CD4-positive, CD25-positive, alpha-beta regulatory T cell (primary cell): ENCODE data around the gene CNTNAP2. TPM values are rescaled to one million over a fixed set of nuclear protein-coding genes. Genes with fewer than 3 reads are reported as not detected.

Source experiments
- ATAC-seq, 2 donors: fragments of 150-1000 bp; cut with Tn5 transposase; one replicate each; pipeline ENCODE4 v1.10.0; 2021; ENCODE audit warnings: low read depth in 2 of 2, moderate number of reproducible peaks in 2 of 2, moderate library complexity in 1 of 2
- DNase-seq, 3 donors: peaks; one replicate each; pipeline versions ENCODE4 v3.0.0 to v3.0.0-alpha.2; 2012 to 2022; ENCODE audit warnings: mixed read lengths in 1 of 3
- H3K27ac ChIP-seq: one replicate; pipeline ENCODE4 v1.7.0; 2013; ENCODE audit warnings: mild to moderate bottlenecking, low read length; ENCODE audit not compliant: insufficient read depth, poor library complexity, severe bottlenecking
- H3K27me3 ChIP-seq: one replicate; pipeline ENCODE4 v1.7.0; 2013; ENCODE audit warnings: low read length; ENCODE audit not compliant: control insufficient read depth, insufficient read depth
- H3K36me3 ChIP-seq: one replicate; pipeline ENCODE4 v1.7.0; 2013; ENCODE audit warnings: mild to moderate bottlenecking, low read length, moderate library complexity; ENCODE audit not compliant: control insufficient read depth, insufficient read depth
- H3K4me1 ChIP-seq: 2 replicates; pipeline ENCODE4 v1.7.0; 2013; ENCODE audit warnings: mild to moderate bottlenecking, low read length; ENCODE audit not compliant: insufficient read depth, control insufficient read depth, poor library complexity, severe bottlenecking
- H3K4me3 ChIP-seq: one replicate; pipeline ENCODE4 v1.7.0; 2013; ENCODE audit warnings: low read depth, mild to moderate bottlenecking, low read length, moderate library complexity
- H3K9me3 ChIP-seq, 2 experiments: 1 replicate in 1 of 2; 2 replicates in 1 of 2; pipeline ENCODE4 v1.7.0; 2013; ENCODE audit warnings: low read length in 2 of 2, mild to moderate bottlenecking in 1 of 2, moderate library complexity in 1 of 2; ENCODE audit not compliant: control insufficient read depth in 2 of 2
- H3K27ac Mint-ChIP-seq, 3 donors: one replicate each; pipeline ENCODE4 v1.8.0; 2020 to 2022; ENCODE audit warnings: mild to moderate bottlenecking in 3 of 3, mixed read lengths in 3 of 3, moderate library complexity in 2 of 3
- H3K27me3 Mint-ChIP-seq: one replicate; pipeline ENCODE4 v1.8.0; 2022; ENCODE audit warnings: mild to moderate bottlenecking, mixed read lengths
- H3K36me3 Mint-ChIP-seq: one replicate; pipeline ENCODE4 v1.8.0; 2020; ENCODE audit warnings: mixed read lengths
- H3K4me1 Mint-ChIP-seq, 4 donors: one replicate each; pipeline ENCODE4 v1.8.0; 2020 to 2022; ENCODE audit warnings: mixed read lengths in 4 of 4, mild to moderate bottlenecking in 1 of 4
- H3K4me3 Mint-ChIP-seq, 4 donors: one replicate each; pipeline ENCODE4 v1.8.0; 2020 to 2022; ENCODE audit warnings: mild to moderate bottlenecking in 4 of 4, mixed read lengths in 4 of 4, moderate library complexity in 3 of 4
- H3K9me3 Mint-ChIP-seq, 7 donors: one replicate each; pipeline ENCODE4 v1.8.0; 2020 to 2022; ENCODE audit warnings: mixed read lengths in 7 of 7, mild to moderate bottlenecking in 3 of 7, moderate library complexity in 2 of 7
- polyA plus RNA-seq, 4 donors: library from polyadenylated mRNA; unstranded; fragments of 300-500 nt; fragmentation: Illumina TruSeq; gene quantifications; one replicate each; pipeline ENCODE4 v1.2.3, GENCODE V29; 2021
- total RNA-seq: library from RNA; stranded (reverse); gene quantifications from one replicate; pipeline ENCODE4 v1.2.3, GENCODE V29; 2022

Gene CNTNAP2
- total and polyA plus RNA-seq, 5 donors from 2014 or later: 0.02 to 0.15 TPM; not detected in 3

DNA sequence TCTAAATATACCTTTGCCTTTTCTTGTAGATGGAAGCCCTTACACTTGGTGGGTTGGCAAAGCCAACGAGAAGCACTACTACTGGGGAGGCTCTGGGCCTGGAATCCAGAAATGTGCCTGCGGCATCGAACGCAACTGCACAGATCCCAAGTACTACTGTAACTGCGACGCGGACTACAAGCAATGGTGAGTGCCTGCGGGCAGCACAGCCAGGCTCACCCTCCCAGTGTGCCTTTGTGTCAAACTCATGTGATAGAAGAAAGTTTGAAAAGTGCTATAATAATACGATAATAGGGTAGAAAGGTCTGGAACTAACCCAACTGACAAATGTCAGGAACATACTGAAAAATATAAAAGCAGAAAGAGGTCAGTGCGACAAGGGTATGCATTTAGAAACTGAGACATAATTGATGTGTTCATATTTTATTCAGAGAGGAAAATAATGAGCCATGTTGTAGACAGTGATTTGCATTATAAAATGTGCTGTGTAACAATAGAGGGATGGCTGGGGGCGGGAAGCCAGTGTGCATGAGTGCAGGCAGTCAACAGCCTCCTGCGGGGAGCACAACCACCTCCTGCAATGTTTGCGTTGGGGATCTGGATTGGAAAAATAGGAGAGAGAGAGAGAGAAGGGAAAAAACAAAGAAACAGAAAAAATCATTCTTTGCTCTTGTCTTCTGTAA lies 1787.1 kb downstream of the CNTNAP2 start:
- Mint-ChIP-seq H3K27me3 (no peaks in the 10 kb centered on the region), H3K9me3 (peaks cover 0 to 14% (median 4%) of the 10 kb centered on the region in 7 donors), H3K27ac (no peak overlapping the region), H3K36me3 (no peaks in the 10 kb centered on the region), H3K4me3 (no peak overlapping the region), H3K4me1 (no peaks in the 10 kb centered on the region)
- no peak overlapping the region for H3K27ac ChIP-seq
- H3K27me3 ChIP-seq: no peaks in the 10 kb centered on the region
- H3K4me1 ChIP-seq: no peaks in the 10 kb centered on the region
- H3K4me3 ChIP-seq: no peak overlapping the region
- DNase-seq: no peak
- H3K36me3 ChIP-seq: no peaks in the 10 kb centered on the region
- ATAC-seq: no peak
- H3K9me3 ChIP-seq: no peaks in the 10 kb centered on the region

DNA sequence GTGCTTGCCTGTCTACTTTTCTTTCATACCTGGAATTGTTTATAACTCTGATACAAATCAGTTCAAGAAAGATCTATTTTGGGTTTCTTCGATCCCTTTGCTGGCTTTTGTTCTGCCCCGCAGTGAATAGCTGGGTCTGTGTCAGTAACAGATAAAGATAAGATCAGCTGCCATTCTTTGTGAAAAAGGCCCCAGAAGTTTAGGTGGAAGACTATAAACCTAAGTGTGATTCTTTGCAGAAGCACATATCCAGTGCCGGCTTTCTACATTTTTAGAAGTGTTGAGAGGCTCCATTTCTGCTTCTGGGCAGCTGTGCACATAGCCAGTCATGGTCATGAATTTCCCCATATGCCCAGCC lies 1787.6 kb downstream of the CNTNAP2 start:
- H3K27me3 Mint-ChIP-seq: no peaks in the 10 kb centered on the region
- no peak overlapping the region for H3K27ac Mint-ChIP-seq
- peaks cover 0 to 14% (median 4%) of the 10 kb centered on the region in 7 donors for H3K9me3 Mint-ChIP-seq
- Histone ChIP-seq H3K27me3 (no peaks in the 10 kb centered on the region), H3K9me3 (no peaks in the 10 kb centered on the region), H3K4me1 (no peaks in the 10 kb centered on the region), H3K36me3 (no peaks in the 10 kb centered on the region), H3K27ac (no peak overlapping the region), H3K4me3 (no peak overlapping the region)
- DNase-seq: no peak
- no peak overlapping the region for H3K4me3 Mint-ChIP-seq
- no peak for ATAC-seq
- no peaks in the 10 kb centered on the region for H3K36me3 Mint-ChIP-seq
- no peaks in the 10 kb centered on the region for H3K4me1 Mint-ChIP-seq

DNA sequence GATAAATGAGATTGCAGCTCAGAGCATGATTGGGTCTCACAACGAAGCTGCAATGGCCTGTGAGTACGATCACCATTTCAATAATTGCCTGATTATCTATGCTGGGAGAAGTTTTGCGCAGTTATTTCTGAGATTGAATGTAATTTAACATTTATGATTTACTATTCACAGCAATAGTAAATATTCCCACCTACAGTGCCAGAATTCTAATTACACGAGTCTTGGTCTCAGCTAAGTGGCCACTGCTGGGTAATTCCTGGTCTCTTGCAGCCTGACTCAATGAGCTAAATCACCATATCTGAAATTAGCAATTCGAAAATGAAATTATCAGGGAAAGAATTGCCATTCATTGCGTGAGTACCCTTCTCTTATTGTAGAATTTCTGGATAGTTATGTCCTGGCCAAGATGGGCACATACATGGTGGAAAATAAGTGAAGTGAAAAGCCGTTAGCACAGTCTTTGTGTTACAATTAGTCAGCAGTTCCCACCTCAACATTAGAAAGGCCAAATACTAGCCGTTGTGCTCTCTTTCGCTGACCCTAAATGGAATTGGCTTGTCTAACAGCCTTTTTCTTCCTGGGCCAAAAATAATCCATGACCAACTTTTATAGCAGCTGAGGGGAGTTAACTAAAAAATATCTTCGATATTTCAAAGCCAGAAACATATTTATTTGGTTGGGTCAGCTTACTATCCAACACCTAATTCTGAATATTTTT lies 1793.0 kb downstream of the CNTNAP2 start:
- Histone ChIP-seq H3K4me3 (no peak overlapping the region), H3K27me3 (no peaks in the 10 kb centered on the region), H3K27ac (no peak overlapping the region), H3K4me1 (no peaks in the 10 kb centered on the region), H3K9me3 (no peaks in the 10 kb centered on the region), H3K36me3 (no peaks in the 10 kb centered on the region)
- no peaks in the 10 kb centered on the region for H3K27me3 Mint-ChIP-seq
- peaks cover 0 to 3% (median 0%) of the 10 kb centered on the region in 7 donors for H3K9me3 Mint-ChIP-seq
- DNase-seq (no peak), ATAC-seq (no peak)
- H3K4me1 Mint-ChIP-seq: no peaks in the 10 kb centered on the region
- no peak overlapping the region for H3K4me3 Mint-ChIP-seq
- H3K36me3 Mint-ChIP-seq: no peaks in the 10 kb centered on the region
- no peak overlapping the region for H3K27ac Mint-ChIP-seq

DNA sequence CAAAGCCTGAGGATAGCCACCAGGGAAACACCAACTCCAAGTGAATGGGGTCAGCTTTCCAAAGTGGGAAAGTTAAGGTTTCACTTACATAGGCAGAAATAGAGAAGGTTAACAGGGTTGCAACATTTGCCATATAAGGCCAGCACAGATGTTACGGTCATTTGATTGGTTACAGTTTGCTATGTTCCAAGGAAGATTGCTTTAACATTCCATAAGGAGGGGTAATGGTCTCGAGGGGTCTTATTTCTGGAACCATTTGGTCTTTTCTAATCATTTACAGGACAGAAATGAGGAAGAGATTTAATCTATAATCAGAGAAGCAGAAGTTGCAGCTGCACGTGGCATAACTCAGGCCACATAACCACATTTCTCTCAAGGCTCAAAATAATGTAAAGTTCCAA lies 1794.6 kb downstream of the CNTNAP2 start:
- Mint-ChIP-seq H3K36me3 (no peaks in the 10 kb centered on the region), H3K9me3 (peaks cover 0 to 1% (median 0%) of the 10 kb centered on the region in 7 donors), H3K27me3 (no peaks in the 10 kb centered on the region), H3K4me1 (no peaks in the 10 kb centered on the region), H3K27ac (no peak overlapping the region), H3K4me3 (no peak overlapping the region)
- no peaks in the 10 kb centered on the region for H3K9me3 ChIP-seq
- no peak for ATAC-seq
- H3K4me3 ChIP-seq: no peak overlapping the region
- H3K4me1 ChIP-seq: no peaks in the 10 kb centered on the region
- H3K36me3 ChIP-seq: no peaks in the 10 kb centered on the region
- DNase-seq: no peak
- no peaks in the 10 kb centered on the region for H3K27me3 ChIP-seq
- no peak overlapping the region for H3K27ac ChIP-seq

DNA sequence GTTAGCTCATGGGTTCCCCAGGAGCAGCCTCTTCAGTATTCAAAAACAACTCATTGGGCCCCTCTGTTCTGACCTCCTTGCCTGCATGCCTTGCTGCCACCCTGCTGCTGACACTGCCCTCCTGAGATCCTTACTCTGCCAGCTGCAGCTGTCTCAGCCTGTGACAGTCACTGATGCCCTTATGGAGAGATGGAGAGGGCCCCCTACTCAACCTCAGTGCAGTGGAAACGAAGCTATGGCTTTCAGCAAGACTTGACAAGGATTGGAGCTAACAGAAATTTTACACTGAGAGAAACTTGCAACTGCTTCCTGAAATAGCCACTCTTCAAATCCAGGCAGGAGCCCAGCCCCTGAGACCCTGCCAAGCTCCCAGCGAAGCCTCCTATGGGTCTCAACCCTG lies 1795.7 kb downstream of the CNTNAP2 start:
- H3K27me3 ChIP-seq: no peaks in the 10 kb centered on the region
- Mint-ChIP-seq H3K4me3 (no peak overlapping the region), H3K4me1 (no peaks in the 10 kb centered on the region), H3K27me3 (no peaks in the 10 kb centered on the region), H3K9me3 (peaks cover 0 to 1% (median 0%) of the 10 kb centered on the region in 7 donors), H3K27ac (no peak overlapping the region), H3K36me3 (no peaks in the 10 kb centered on the region)
- ATAC-seq (no peak), DNase-seq (no peak)
- no peaks in the 10 kb centered on the region for H3K36me3 ChIP-seq
- H3K4me1 ChIP-seq: no peaks in the 10 kb centered on the region
- no peak overlapping the region for H3K27ac ChIP-seq
- H3K9me3 ChIP-seq: no peaks in the 10 kb centered on the region
- no peak overlapping the region for H3K4me3 ChIP-seq

DNA sequence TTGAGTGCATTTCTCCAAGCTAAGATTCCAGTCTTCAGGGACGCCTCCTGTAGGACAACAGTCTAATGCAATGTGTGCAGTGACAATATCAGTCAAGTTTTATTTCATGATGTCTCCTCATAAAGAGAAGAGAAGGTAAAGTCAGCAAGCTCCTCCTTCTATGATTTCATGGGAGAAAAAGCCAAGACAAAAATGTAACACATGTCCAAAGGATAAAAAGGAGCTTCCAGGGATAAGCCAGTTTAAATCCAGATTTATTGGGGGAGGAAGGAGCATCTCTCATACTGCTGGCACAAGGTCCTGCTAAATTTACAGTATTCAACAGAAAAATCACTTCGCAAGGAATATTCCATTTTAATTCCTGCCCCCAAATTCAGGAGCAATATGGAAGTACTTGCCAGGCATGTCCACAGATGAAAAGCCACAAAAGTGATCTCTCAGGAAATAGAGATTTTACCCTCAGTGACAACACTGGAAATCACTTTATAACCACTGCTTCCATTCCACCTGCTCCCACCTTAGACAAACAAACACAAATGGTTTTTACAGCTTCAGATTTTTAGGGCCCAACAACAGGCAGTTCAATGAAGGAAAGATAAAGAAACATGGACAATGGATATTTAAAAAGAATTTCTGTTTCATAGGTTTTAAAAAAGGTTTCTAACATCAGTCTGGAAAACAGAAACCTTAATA lies 1796.5 kb downstream of the CNTNAP2 start:
- Histone ChIP-seq H3K4me3 (no peak overlapping the region), H3K9me3 (no peaks in the 10 kb centered on the region), H3K27ac (no peak overlapping the region), H3K4me1 (no peaks in the 10 kb centered on the region), H3K27me3 (no peaks in the 10 kb centered on the region), H3K36me3 (no peaks in the 10 kb centered on the region)
- H3K4me1 Mint-ChIP-seq: no peaks in the 10 kb centered on the region
- no peak for DNase-seq
- peaks cover 0 to 2% (median 0%) of the 10 kb centered on the region in 7 donors for H3K9me3 Mint-ChIP-seq
- no peak overlapping the region for H3K27ac Mint-ChIP-seq
- no peaks in the 10 kb centered on the region for H3K27me3 Mint-ChIP-seq
- ATAC-seq: no peak
- H3K4me3 Mint-ChIP-seq: no peak overlapping the region
- H3K36me3 Mint-ChIP-seq: no peaks in the 10 kb centered on the region

DNA sequence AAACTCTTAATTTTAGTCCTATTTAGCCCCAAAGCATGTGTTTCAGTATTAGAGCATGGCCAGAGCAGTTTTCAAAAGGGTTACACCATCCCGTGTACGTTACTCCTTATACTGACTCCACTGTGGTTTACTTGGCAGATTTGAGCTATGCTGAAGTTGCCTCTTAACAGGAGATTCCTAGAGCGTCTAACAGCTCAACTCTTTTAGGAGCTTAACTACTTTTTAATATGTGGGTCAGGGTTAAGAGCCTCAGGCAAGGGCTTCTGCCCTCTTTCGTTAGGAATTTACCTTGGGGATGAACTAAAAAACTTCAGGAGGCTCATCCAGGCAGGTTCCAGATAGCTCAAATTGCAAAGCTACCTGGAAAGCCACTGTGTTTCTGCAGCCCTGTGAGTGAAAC lies 1799.2 kb downstream of the CNTNAP2 start:
- H3K27me3 Mint-ChIP-seq: no peaks in the 10 kb centered on the region
- H3K4me1 ChIP-seq: no peaks in the 10 kb centered on the region
- H3K4me3 ChIP-seq: no peak overlapping the region
- H3K27ac Mint-ChIP-seq: no peak overlapping the region
- no peak overlapping the region for H3K4me3 Mint-ChIP-seq
- H3K27ac ChIP-seq: no peak overlapping the region
- DNase-seq (no peak), ATAC-seq (no peak)
- peaks cover 0 to 2% (median 0%) of the 10 kb centered on the region in 7 donors for H3K9me3 Mint-ChIP-seq
- H3K36me3 Mint-ChIP-seq: no peaks in the 10 kb centered on the region
- H3K27me3 ChIP-seq: no peaks in the 10 kb centered on the region
- no peaks in the 10 kb centered on the region for H3K36me3 ChIP-seq
- H3K4me1 Mint-ChIP-seq: no peaks in the 10 kb centered on the region
- H3K9me3 ChIP-seq: no peaks in the 10 kb centered on the region
